ENCODE results near the gene R3HDM1.
"Not testable (repeated sequence)": the region's sequence is repeated elsewhere in the genome, so short reads cannot be mapped to it uniquely, and the experiment has no call there.

The R3HDM1 gene

DNA sequence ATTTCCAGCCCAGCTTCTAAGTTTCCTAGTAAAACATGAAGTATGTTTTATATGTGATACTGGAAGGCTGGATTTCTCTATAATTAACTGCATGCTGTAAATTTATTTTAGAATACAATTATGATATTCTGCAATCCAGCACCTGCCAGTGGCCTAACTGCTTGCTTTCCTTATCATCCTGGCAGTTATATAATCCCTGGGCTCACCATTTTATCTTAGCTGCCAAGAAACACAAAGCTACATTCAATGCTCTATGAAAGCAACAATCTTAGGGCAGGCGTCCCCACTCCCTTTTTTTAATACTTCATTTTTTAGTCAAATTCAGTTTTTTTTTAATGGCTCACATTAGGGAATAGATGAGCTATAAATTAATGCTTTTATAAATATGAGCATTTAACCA, 172.0 kb downstream of the R3HDM1 start:
- no peak overlapping the region for H3K27ac ChIP-seq (replicated peaks; ENCODE audit: low read length)
- no peak overlapping the region for H4K91ac ChIP-seq (ENCODE audit: low read depth, low read length, poor library complexity)
- no peaks in the 10 kb centered on the region for H3K4me1 ChIP-seq (ENCODE audit: control insufficient read depth in 2 of 2, insufficient read depth in 1 of 2, low read depth in 1 of 2, low read length in 2 of 2)
- H2AFZ ChIP-seq (ENCODE audit: low read length) = no peak overlapping the region
- no peak overlapping the region for H3K4ac ChIP-seq (ENCODE audit: low read length)
- no peak overlapping the region for H2BK12ac ChIP-seq (ENCODE audit: low read length)
- peaks cover 0 to 9% of the 10 kb centered on the region in 2 donors for H3K36me3 ChIP-seq (replicated peaks in 1 of 2; ENCODE audit: control insufficient read depth in 2 of 2, insufficient read depth in 2 of 2, low read length in 2 of 2)
- no peak overlapping the region for H3K14ac ChIP-seq (ENCODE audit: low read length)
- H2BK120ac ChIP-seq (ENCODE audit: low read depth, low read length) = no peak overlapping the region
- no peak overlapping the region for H2AK5ac ChIP-seq (ENCODE audit: low read depth, low read length)
- H4K8ac ChIP-seq (ENCODE audit: low read depth, low read length) = no peak overlapping the region
- DNase-seq (ENCODE audit: low spot score) = no peak
- no CpG with 5 or more reads among the region's 1 CpG for WGBS, 2 donors (ENCODE audit: extremely low coverage in 2 of 2, insufficient read length in 2 of 2, insufficient replicate concordance in 1 of 2)
- no peaks in the 10 kb centered on the region for H3K9me3 ChIP-seq (replicated peaks in 1 of 2; ENCODE audit: control insufficient read depth in 2 of 2, insufficient read depth in 1 of 2, low read depth in 1 of 2, low read length in 2 of 2)
- no peak overlapping the region for H3K18ac ChIP-seq (ENCODE audit: low read length)
- no peak overlapping the region for H3K4me2 ChIP-seq (ENCODE audit: insufficient read depth, low read length, poor library complexity, severe bottlenecking)
- no peaks in the 10 kb centered on the region for H3K27me3 ChIP-seq (ENCODE audit: control insufficient read depth in 3 of 3, insufficient read depth in 3 of 3, low read depth in 1 of 3, low read length in 3 of 3)
- no peak overlapping the region for H3K23ac ChIP-seq (ENCODE audit: low read depth, low read length, poor library complexity)
- H3K4me3 ChIP-seq (ENCODE audit: low read length in 2 of 2) = no peak overlapping the region
- H2BK5ac ChIP-seq (ENCODE audit: low read length) = no peak overlapping the region
- H3K9ac ChIP-seq (ENCODE audit: low read depth, low read length, poor library complexity) = no peak overlapping the region
- no peak overlapping the region for H2BK15ac ChIP-seq (ENCODE audit: low read length)
- H3K79me1 ChIP-seq (ENCODE audit: low read depth, low read length) = no peaks in the 10 kb centered on the region

DNA sequence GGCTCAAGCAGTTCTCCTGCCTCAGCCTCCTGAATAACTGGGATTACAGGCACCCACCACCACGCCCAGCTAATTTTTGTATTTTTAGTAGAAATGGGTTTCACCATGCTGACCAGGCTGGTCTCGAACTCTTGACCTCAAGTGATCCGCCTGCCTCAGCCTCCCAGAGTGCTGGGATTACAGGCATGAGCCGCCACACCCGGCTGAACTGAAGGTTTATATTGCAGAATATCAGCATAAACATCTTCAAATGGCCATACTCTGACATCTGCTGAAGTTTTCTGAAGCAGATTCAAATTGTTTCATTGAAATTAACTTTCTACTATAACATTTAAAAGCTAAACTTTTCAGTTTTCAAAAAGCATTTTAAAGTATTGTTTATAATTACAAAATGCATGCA, 172.8 kb downstream of the R3HDM1 start:
- not testable (repeated sequence) for H3K18ac ChIP-seq (ENCODE audit: low read length); H2BK15ac ChIP-seq (ENCODE audit: low read length); H2AFZ ChIP-seq (ENCODE audit: low read length); H3K4me2 ChIP-seq (ENCODE audit: insufficient read depth, low read length, poor library complexity, severe bottlenecking); H2BK5ac ChIP-seq (ENCODE audit: low read length); H2BK12ac ChIP-seq (ENCODE audit: low read length); H2AK5ac ChIP-seq (ENCODE audit: low read depth, low read length); H3K27me3 ChIP-seq (ENCODE audit: control insufficient read depth in 3 of 3, insufficient read depth in 3 of 3, low read depth in 1 of 3, low read length in 3 of 3); H4K8ac ChIP-seq (ENCODE audit: low read depth, low read length); DNase-seq (ENCODE audit: low spot score); H3K27ac ChIP-seq (replicated peaks; ENCODE audit: low read length); H2BK120ac ChIP-seq (ENCODE audit: low read depth, low read length); H4K91ac ChIP-seq (ENCODE audit: low read depth, low read length, poor library complexity); H3K36me3 ChIP-seq (replicated peaks in 1 of 2; ENCODE audit: control insufficient read depth in 2 of 2, insufficient read depth in 2 of 2, low read length in 2 of 2); H3K9ac ChIP-seq (ENCODE audit: low read depth, low read length, poor library complexity); H3K79me1 ChIP-seq (ENCODE audit: low read depth, low read length); H3K23ac ChIP-seq (ENCODE audit: low read depth, low read length, poor library complexity); H3K9me3 ChIP-seq (replicated peaks in 1 of 2; ENCODE audit: control insufficient read depth in 2 of 2, insufficient read depth in 1 of 2, low read depth in 1 of 2, low read length in 2 of 2); H3K4me1 ChIP-seq (ENCODE audit: control insufficient read depth in 2 of 2, insufficient read depth in 1 of 2, low read depth in 1 of 2, low read length in 2 of 2); H3K14ac ChIP-seq (ENCODE audit: low read length); H3K4ac ChIP-seq (ENCODE audit: low read length); H3K4me3 ChIP-seq (ENCODE audit: low read length in 2 of 2)
- no CpG with 5 or more reads among the region's 5 CpGs for WGBS, 2 donors (ENCODE audit: extremely low coverage in 2 of 2, insufficient read length in 2 of 2, insufficient replicate concordance in 1 of 2)

DNA sequence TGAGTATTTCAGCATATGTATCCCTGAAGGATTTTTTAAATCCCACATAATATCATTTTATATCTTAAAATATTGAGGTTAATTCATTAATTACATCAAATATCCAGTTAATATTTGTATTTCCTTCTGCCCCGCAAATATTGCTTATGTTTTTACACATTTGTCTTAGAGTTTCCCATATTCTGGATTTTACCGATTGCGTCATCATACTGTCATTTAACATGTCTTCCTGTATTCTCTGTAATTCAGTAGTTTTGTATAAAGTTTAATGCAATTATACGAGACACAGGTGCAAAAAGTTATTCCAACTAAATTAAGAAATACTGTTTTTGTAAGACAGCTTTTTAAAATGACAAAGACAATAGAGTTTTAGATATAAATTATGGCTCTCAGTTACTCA, 176.9 kb downstream of the R3HDM1 start:
- Histone ChIP-seq H2AK5ac (ENCODE audit: low read depth, low read length) (no peak overlapping the region), H3K36me3 (replicated peaks in 1 of 2; ENCODE audit: control insufficient read depth in 2 of 2, insufficient read depth in 2 of 2, low read length in 2 of 2) (peaks cover 2 to 33% of the 10 kb centered on the region in 2 donors), H3K4me3 (ENCODE audit: low read length in 2 of 2) (no peak overlapping the region), H3K18ac (ENCODE audit: low read length) (no peak overlapping the region), H4K8ac (ENCODE audit: low read depth, low read length) (no peak overlapping the region), H3K4me2 (ENCODE audit: insufficient read depth, low read length, poor library complexity, severe bottlenecking) (no peak overlapping the region), H2BK12ac (ENCODE audit: low read length) (no peak overlapping the region), H3K23ac (ENCODE audit: low read depth, low read length, poor library complexity) (no peak overlapping the region), H3K9me3 (replicated peaks in 1 of 2; ENCODE audit: control insufficient read depth in 2 of 2, insufficient read depth in 1 of 2, low read depth in 1 of 2, low read length in 2 of 2) (no peaks in the 10 kb centered on the region), H2BK5ac (ENCODE audit: low read length) (no peak overlapping the region), H3K14ac (ENCODE audit: low read length) (no peak overlapping the region), H3K27ac (replicated peaks; ENCODE audit: low read length) (no peak overlapping the region), H4K91ac (ENCODE audit: low read depth, low read length, poor library complexity) (no peak overlapping the region), H2AFZ (ENCODE audit: low read length) (no peak overlapping the region), H3K79me1 (ENCODE audit: low read depth, low read length) (no peaks in the 10 kb centered on the region), H3K9ac (ENCODE audit: low read depth, low read length, poor library complexity) (no peak overlapping the region), H3K27me3 (ENCODE audit: control insufficient read depth in 3 of 3, insufficient read depth in 3 of 3, low read depth in 1 of 3, low read length in 3 of 3) (no peaks in the 10 kb centered on the region), H2BK15ac (ENCODE audit: low read length) (no peak overlapping the region), H2BK120ac (ENCODE audit: low read depth, low read length) (no peak overlapping the region), H3K4ac (ENCODE audit: low read length) (no peak overlapping the region), H3K4me1 (ENCODE audit: control insufficient read depth in 2 of 2, insufficient read depth in 1 of 2, low read depth in 1 of 2, low read length in 2 of 2) (no peaks in the 10 kb centered on the region)
- no CpG with 5 or more reads among the region's 4 CpGs for WGBS, 2 donors (ENCODE audit: extremely low coverage in 2 of 2, insufficient read length in 2 of 2, insufficient replicate concordance in 1 of 2)
- DNase-seq (ENCODE audit: low spot score) = no peak

DNA sequence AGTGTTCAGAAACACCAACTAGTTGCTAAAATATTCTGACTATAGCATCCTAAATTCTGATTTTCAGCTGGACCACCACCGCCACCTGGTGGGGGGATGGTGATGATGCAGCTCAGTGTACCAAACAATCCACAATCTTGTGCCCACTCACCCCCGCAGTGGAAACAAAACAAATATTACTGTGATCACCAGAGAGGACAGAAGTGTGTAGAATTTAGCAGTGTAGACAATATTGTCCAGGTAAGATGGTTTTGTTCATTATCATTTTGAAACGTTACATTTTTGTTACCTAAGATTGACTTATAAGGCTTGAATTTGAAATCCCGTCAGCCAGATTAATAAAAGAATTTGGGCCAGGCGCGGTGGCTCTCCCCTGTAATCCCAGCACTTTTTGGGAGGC, 178.7 kb downstream of the R3HDM1 start:
- Histone ChIP-seq H3K4ac (ENCODE audit: low read length) (no peak overlapping the region), H3K14ac (ENCODE audit: low read length) (no peak overlapping the region), H3K4me1 (ENCODE audit: control insufficient read depth in 2 of 2, insufficient read depth in 1 of 2, low read depth in 1 of 2, low read length in 2 of 2) (no peaks in the 10 kb centered on the region), H3K9me3 (replicated peaks in 1 of 2; ENCODE audit: control insufficient read depth in 2 of 2, insufficient read depth in 1 of 2, low read depth in 1 of 2, low read length in 2 of 2) (no peaks in the 10 kb centered on the region), H2BK120ac (ENCODE audit: low read depth, low read length) (no peak overlapping the region), H2AK5ac (ENCODE audit: low read depth, low read length) (no peak overlapping the region), H3K18ac (ENCODE audit: low read length) (no peak overlapping the region), H2AFZ (ENCODE audit: low read length) (no peak overlapping the region), H2BK12ac (ENCODE audit: low read length) (no peak overlapping the region), H2BK5ac (ENCODE audit: low read length) (no peak overlapping the region), H3K27me3 (ENCODE audit: control insufficient read depth in 3 of 3, insufficient read depth in 3 of 3, low read depth in 1 of 3, low read length in 3 of 3) (no peaks in the 10 kb centered on the region), H3K79me1 (ENCODE audit: low read depth, low read length) (no peaks in the 10 kb centered on the region), H3K27ac (replicated peaks; ENCODE audit: low read length) (no peak overlapping the region), H4K91ac (ENCODE audit: low read depth, low read length, poor library complexity) (no peak overlapping the region), H2BK15ac (ENCODE audit: low read length) (no peak overlapping the region), H3K9ac (ENCODE audit: low read depth, low read length, poor library complexity) (no peak overlapping the region), H3K36me3 (replicated peaks in 1 of 2; ENCODE audit: control insufficient read depth in 2 of 2, insufficient read depth in 2 of 2, low read length in 2 of 2) (peaks cover 2 to 46% of the 10 kb centered on the region in 2 donors), H3K4me2 (ENCODE audit: insufficient read depth, low read length, poor library complexity, severe bottlenecking) (no peak overlapping the region), H3K23ac (ENCODE audit: low read depth, low read length, poor library complexity) (no peak overlapping the region), H3K4me3 (ENCODE audit: low read length in 2 of 2) (no peak overlapping the region), H4K8ac (ENCODE audit: low read depth, low read length) (no peak overlapping the region)
- DNase-seq (ENCODE audit: low spot score) = peak; percentile 56
- no CpG with 5 or more reads among the region's 6 CpGs for WGBS, 2 donors (ENCODE audit: extremely low coverage in 2 of 2, insufficient read length in 2 of 2, insufficient replicate concordance in 1 of 2)
